ENCODE data around the gene GOLGA6L7. TPM values are rescaled to one million over a fixed set of nuclear protein-coding genes. Genes with fewer than 3 reads are reported as not detected.
A peak's percentile ranks its signal among the peaks of the same experiment; 100 is the strongest.
"Not testable (repeated sequence)": the region's sequence is repeated elsewhere in the genome, so short reads cannot be mapped to it uniquely, and the experiment has no call there.

GOLGA6L7 gene
- total and polyA plus RNA-seq, 2 of the 13 experiments (the other 11 are each of a cell fraction or from before 2014, with no cell fraction given), result not detected

DNA sequence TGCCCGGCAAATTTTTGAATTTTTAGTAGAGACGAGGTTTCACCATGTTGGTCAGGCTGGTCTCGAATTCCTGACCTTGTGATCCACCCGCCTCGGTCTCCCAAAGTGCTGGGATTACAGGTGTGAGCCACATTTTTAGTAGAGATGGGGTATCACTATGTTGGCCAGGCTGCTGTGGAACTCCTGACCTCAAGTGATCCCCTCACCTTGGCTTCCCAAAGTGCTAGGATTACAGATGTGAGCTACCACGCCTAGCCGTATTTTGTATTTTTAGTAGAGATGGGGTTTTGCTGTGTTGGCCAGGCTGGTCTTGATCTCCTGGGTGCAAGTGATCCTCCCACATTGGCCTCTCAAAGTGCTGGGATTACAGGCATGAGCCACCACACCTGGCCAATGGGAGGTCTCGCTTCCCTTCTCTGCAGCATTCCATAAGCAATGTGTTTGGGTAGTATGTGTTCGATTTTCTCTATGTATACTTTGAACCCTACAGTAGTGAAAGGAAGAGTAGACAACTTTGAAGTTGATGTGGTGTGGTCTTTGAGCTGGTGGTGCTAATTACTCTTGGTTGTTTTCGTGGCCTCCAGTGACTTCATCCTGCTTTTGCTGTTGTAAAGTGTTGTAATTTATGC is 13.4 kb downstream of the GOLGA6L7 start:
- not testable (repeated sequence) for BruUV-seq (replicated peaks); FAIRE-seq

More for the DNA sequence above, 13.4 kb downstream of the GOLGA6L7 start:
- H3K27me3 ChIP-seq (ENCODE audit: control insufficient read depth in 1 of 2, insufficient read depth in 2 of 2, low read length in 2 of 2); H2AFZ ChIP-seq (ENCODE audit: low read length); H4K20me1 ChIP-seq (ENCODE audit: insufficient read depth, low read length); DNase-seq (ENCODE audit: low spot score); in situ Hi-C loops (cut with HindIII; ENCODE audit: extremely low pct_ligation_motif_present, low pct_unique_long_range_greater_than_20kb); H3K9ac ChIP-seq (ENCODE audit: insufficient read depth, low read depth, low read length); CTCF ChIA-PET (ENCODE audit: low intra/inter-chr PET ratio, low total read pairs); POLR2A ChIA-PET; H3K4me3 ChIP-seq (replicated peaks in 1 of 3; ENCODE audit: insufficient read depth in 1 of 3, low read depth in 2 of 3, low read length in 3 of 3); intact Hi-C loops (cut with micrococcal nuclease; ENCODE audit: unreplicated experiment); H3K9me3 ChIP-seq (ENCODE audit: low read length); H3K36me3 ChIP-seq (replicated peaks in 1 of 2; ENCODE audit: control insufficient read depth in 1 of 2, insufficient read depth in 2 of 2, low read length in 2 of 2); H3K79me2 ChIP-seq (ENCODE audit: insufficient read depth, low read length); TF ChIP-seq FOXP1 (IDR thresholded peaks at IDR 0.05): not testable (repeated sequence)
- 88% methylated on average over 7 of the region's 10 CpGs for WGBS (ENCODE audit: low lambda C conversion rate)
- peaks cover 12% of the 10 kb centered on the region for H3K4me1 ChIP-seq (ENCODE audit: insufficient read depth, low read length)
- TF ChIP-seq FOXP1 (CRISPR knock-in tag; IDR thresholded peaks at IDR 0.05), result peak; percentile 45; the same call in 1 of the 2 replicates
- TF ChIP-seq ZNF121 (CRISPR knock-in tag; IDR thresholded peaks at IDR 0.05), result peak; percentile 86
- peak; percentile 42; the same call in 1 of the 2 replicates for TF ChIP-seq ZNF460 (CRISPR knock-in tag; IDR thresholded peaks at IDR 0.05; ENCODE audit: borderline replicate concordance)
- peak; percentile 85 for TF ChIP-seq ZMYM3 (CRISPR knock-in tag; IDR thresholded peaks at IDR 0.05)
- 0 out of 2 replicates have a peak, but pooled peaks have one; percentile 30 for TF ChIP-seq RARA (CRISPR knock-in tag; IDR thresholded peaks at IDR 0.05)
- peak; percentile 30; the same call in 1 of the 2 replicates for TF ChIP-seq ZMYM4 (CRISPR knock-in tag; IDR thresholded peaks at IDR 0.05)
- TF ChIP-seq, protein P1, sequence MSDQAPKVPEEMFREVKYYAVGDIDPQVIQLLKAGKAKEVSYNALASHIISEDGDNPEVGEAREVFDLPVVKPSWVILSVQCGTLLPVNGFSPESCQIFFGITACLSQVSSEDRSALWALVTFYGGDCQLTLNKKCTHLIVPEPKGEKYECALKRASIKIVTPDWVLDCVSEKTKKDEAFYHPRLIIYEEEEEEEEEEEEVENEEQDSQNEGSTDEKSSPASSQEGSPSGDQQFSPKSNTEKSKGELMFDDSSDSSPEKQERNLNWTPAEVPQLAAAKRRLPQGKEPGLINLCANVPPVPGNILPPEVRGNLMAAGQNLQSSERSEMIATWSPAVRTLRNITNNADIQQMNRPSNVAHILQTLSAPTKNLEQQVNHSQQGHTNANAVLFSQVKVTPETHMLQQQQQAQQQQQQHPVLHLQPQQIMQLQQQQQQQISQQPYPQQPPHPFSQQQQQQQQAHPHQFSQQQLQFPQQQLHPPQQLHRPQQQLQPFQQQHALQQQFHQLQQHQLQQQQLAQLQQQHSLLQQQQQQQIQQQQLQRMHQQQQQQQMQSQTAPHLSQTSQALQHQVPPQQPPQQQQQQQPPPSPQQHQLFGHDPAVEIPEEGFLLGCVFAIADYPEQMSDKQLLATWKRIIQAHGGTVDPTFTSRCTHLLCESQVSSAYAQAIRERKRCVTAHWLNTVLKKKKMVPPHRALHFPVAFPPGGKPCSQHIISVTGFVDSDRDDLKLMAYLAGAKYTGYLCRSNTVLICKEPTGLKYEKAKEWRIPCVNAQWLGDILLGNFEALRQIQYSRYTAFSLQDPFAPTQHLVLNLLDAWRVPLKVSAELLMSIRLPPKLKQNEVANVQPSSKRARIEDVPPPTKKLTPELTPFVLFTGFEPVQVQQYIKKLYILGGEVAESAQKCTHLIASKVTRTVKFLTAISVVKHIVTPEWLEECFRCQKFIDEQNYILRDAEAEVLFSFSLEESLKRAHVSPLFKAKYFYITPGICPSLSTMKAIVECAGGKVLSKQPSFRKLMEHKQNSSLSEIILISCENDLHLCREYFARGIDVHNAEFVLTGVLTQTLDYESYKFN (CRISPR knock-in tag; conservative IDR thresholded peaks at IDR 0.05), result peak; percentile 80
- TF ChIP-seq, protein P2, sequence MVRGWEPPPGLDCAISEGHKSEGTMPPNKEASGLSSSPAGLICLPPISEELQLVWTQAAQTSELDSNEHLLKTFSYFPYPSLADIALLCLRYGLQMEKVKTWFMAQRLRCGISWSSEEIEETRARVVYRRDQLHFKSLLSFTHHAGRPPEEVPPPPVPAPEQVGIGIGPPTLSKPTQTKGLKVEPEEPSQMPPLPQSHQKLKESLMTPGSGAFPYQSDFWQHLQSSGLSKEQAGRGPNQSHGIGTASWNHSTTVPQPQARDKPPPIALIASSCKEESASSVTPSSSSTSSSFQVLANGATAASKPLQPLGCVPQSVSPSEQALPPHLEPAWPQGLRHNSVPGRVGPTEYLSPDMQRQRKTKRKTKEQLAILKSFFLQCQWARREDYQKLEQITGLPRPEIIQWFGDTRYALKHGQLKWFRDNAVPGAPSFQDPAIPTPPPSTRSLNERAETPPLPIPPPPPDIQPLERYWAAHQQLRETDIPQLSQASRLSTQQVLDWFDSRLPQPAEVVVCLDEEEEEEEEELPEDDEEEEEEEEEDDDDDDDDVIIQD (CRISPR knock-in tag; IDR thresholded peaks at IDR 0.05; ENCODE audit: low read depth), result peak; percentile 54; the same call in 1 of the 2 replicates
- peak; percentile 36; the same call in 1 of the 2 replicates for TF ChIP-seq TCF7 (IDR thresholded peaks at IDR 0.05; ENCODE audit: low read depth)
- peak; percentile 55 for TF ChIP-seq HNF4A (CRISPR knock-in tag; IDR thresholded peaks at IDR 0.05)
- peak; percentile 31; the same call in 1 of the 2 replicates for TF ChIP-seq GATAD2A (CRISPR knock-in tag; IDR thresholded peaks at IDR 0.05)
- TF ChIP-seq MEF2D (CRISPR knock-in tag; IDR thresholded peaks at IDR 0.05), result 0 out of 2 replicates have a peak, but pooled peaks have one; percentile 34
- 0 out of 2 replicates have a peak, but pooled peaks have one; percentile 45 for TF ChIP-seq MIXL1 (CRISPR knock-in tag; IDR thresholded peaks at IDR 0.05)
- 0 out of 2 replicates have a peak, but pooled peaks have one; percentile 30 for TF ChIP-seq SOX5 (CRISPR knock-in tag; IDR thresholded peaks at IDR 0.05; ENCODE audit: borderline replicate concordance)
- TF ChIP-seq MED1 (CRISPR knock-in tag; IDR thresholded peaks at IDR 0.05), result 0 out of 2 replicates have a peak, but pooled peaks have one; percentile 15
- ATAC-seq, result peak; percentile 83
- H3K27ac ChIP-seq (ENCODE audit: extremely low read length, insufficient read depth, low read length), result peak overlapping the region; percentile 66
- H3K4me2 ChIP-seq (ENCODE audit: low read depth, low read length), result 0 out of 2 replicates have a peak overlapping the region, but pooled peaks have one; percentile 18

Data from HepG2 (cell line).